CD4-positive, alpha-beta T cell treated with Interleukin-21 for 1 hour (primary cell): ENCODE results near the gene TEX55.
A peak's percentile ranks its signal among the peaks of the same experiment; 100 is the strongest.
"Not testable (repeated sequence)": the region's sequence is repeated elsewhere in the genome, so short reads cannot be mapped to it uniquely, and the experiment has no call there.

ENCODE experiments used
- DNase-seq: peaks from one replicate; pipeline ENCODE4 v3.0.0-alpha.2; 2020

TEX55 gene

DNA sequence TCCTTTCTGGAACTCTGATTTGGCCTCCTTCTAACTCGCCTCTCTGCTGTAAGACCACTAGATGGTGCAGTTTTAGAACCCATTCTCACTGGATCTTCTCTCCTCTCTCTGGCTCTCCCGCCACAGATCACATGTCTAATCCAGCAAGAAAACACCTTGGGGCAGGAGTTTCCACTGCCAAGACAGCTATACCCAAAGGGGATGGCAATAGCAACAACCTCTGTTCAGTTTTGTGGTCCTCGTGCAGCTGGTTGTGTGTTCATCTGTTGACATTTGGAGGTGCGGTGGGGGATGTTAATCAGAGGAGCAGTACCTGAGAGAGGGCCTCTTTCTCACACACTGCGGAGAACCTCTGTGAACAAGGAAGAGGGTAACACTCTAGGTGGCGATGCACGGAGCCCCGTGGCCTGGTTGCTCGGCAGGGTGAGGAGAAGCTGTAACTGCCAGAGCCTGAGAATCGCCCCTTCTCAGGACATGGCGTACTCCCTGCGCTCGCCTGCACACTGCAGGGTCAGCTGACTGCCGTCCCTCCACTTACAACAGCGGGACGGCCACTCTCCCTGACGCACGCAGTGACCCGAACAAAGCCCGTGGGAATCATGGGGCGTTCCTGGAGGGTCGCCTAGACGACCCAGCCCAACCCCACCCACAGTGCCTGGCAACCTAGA lies at the start of gene TEX55:
Gene TEX55 (plus strand): TSS at position 666 of the 668 bp plus-strand sequence. CDS start 25 bp downstream, outside the sequence.
- peak; percentile 23 for DNase-seq

DNA sequence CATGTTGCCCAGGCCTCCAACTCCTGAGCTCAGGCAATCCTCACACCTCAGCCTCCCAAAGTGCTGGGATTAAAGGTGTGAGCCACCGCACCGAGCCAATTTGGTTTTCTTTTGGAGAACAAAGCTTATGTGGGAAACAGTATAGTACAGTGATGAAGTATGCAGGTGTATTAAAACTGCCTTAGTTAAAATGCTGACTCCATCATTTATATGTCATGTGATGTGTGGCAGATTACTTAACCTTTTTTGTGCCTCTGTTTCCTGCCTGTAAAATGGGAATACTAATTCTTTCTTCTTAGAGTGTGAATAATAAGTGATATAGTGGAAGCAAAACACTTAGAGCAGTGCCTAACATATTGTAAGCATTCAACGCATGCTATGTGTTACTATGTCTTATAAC lies 48.0 kb upstream of the TEX55 start:
- DNase-seq: no peak

DNA sequence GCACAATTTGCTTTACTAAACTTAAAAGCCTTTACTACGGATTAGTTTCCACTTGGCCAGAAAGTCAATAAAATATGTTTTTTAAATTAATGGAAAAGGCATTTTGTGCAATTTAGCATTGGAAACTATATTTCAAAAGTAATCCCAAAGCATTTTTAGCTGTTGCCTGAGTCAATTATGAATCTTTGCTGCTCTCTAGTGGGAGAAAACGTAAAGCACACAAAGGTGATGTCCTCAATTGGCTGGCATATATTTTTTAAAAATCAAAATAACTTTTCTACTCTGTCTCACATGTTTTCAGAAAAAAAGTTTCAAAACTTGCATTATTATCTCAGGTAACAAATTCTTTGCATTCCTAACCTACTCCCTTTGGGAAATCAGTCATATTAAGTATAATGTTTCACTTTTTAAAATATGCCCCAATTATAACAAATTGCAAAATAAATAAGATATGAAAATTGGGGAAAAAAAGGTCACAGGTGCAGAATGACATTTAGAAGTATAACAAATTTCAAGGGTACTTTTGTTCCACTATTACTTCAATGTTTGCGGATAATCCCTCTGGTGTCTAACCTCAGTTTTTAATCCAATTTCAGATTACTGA lies 47.2 kb upstream of the TEX55 start:
- DNase-seq: peak; percentile 61

DNA sequence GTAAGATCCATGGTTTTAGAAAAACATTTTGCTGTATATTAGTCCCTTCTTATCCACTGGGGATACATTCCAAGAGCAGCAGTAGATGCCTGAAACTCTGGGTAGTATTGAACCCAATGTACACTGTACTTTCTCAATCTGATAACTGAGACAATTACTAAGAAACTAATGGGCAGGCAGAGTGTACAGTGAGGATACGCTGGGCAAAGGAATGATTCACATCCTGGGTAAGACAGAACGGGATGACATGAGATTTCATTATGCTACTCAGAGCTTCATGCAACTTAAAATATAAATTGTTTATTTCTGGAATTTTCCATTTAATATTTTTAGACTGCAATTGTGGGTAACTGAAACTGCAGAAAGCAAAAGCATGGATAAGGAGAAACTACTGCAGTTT lies 46.2 kb upstream of the TEX55 start:
- no peak for DNase-seq

DNA sequence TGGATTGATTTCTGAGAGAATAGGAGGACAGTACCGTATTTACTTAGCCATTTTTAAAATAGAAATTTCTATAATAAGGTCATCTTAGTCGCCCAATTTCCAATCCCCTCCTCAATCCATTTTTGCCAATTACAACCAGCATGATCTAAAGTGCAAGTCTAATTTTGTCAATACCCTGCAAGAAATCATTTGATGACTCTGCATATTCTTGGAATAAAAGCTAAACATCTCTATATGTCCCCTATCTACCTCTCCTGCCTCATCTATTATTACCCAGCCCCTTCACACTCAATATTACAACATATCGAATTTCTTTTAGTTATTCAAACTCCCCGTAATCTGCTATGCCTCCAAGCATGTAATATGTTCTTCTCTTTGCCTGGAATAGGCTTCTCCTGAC lies 41.9 kb upstream of the TEX55 start:
- DNase-seq: no peak

DNA sequence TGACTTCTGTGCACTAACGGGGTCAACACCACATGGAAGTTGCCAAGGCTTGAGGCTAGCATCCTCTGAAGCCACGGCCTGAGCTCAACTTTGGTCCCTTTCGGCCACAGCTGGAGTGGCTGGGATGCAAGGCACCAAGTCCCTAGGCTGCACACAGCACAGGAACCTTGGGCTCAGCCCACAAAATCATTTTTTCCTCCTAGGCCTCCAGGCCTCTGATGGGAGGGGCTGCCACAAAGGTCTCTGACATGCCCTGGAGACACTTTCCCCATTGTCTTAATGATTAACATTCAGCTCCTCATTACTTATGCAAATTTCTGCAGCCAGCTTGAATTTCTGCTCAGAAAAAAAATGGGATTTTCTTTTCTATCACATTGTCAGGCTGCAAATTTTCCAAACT lies 27.6 kb upstream of the TEX55 start:
- DNase-seq: not testable (repeated sequence)

DNA sequence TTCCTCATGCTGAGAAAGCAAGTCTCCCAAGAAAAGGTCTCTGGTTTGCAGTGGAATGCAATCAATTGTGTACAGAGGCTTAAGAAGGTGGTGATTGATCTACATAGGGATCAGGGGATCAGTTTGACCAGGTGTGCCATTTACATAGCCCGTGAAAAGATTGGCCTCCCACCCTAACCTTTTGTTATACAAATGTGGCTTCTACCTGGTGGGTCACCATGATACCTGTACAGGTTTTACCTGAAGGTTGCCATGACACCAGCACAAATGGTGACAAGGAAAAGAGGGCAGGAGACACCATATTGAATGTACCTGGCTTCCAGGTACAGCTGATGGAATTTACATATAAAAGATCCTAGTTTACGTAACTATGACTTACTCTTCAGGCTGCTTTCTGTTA lies 25.5 kb upstream of the TEX55 start:
- DNase-seq: no peak

DNA sequence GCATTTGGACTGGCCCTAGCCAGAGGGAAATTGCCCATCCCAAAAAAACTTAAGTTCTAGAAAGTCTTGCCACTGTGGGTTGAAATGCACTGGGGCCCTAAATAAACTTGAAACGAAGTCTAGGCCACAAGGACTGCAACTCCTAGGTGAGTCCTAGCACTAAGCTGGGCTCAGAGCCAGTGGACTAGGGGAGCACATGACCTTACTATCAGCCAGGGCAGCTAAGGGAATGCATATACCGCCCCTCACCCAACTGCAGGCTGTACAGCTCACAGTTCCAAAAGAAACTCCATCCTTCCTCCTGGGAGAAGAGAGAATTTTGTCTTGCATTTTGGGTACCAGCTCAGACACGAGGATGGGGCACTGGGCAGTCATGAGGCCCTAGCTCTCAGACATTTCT lies 23.6 kb upstream of the TEX55 start:
- no peak for DNase-seq

DNA sequence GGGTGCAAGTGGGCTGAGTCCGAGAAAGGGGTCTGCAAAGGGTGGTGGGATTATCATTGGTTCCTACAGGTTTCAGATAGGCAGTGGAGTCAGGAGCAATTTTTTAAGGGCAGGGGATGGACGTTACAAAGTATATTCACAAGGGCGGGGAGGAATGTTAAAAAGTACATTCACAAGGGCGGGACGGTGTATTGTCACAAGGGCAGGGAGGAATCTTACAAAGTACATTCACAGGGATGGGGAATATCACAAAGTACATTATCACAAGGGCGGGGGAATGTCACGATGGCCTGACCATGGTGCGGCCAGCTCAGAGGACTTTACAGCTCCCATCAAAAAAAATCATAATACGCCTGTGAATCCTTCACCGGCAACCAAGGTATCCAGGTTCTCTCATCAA lies 20.6 kb upstream of the TEX55 start:
- no peak for DNase-seq

DNA sequence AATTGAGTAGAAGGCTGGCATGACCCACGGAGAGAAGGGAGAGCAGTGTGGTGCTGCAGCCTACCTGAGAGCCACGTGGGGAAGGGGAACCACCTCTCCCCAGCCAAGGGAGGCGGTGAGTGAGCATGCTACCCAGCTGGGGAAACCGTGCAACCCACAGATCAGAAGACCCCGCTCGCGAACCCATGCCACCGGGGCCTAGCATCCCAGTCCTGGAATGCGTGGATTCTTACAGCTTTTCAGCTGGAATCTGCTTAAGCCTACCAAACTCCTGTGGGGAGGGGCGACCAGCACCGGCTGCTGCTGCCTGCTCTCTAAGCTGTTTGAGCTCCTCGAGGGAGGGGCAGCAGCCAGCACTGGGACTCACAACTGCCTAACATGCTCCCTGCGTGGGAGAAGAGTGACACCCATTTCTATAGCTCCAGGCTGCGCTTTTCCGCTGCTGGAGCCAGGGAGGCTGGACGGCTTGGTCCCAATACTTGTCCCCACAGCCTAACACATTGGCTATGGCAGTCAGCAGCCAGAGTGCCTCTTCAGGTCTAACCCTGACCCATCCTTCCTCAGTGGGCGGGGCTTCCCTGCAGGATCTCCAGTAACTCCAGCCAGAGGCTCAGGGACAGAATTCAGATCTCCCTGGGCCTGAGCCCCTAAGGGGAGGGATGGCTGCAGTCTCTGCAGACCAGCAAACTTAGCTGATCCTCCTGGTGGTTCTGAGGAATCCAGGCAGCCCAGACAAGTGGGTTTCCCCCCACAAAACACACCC lies 20.0 kb upstream of the TEX55 start:
- no peak for DNase-seq

DNA sequence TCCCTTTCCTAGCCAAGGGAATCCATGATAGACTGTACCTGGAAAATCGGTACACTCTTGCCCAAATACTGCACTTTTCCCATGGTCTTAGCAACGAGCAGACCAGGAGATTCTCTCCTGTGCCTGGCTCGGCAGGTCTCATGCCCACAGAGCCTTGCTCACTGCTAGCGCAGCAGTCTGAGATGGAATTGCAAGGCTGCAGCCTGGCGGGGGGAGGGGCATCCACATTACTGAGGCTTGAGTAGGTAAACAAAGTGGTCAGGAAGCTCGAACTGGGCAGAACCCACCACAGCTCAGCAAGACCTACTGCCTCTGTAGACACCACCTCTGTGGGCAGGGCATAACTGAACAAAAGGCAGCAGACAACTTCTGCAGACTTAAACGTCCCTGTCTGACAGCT lies 15.7 kb upstream of the TEX55 start:
- not testable (repeated sequence) for DNase-seq

DNA sequence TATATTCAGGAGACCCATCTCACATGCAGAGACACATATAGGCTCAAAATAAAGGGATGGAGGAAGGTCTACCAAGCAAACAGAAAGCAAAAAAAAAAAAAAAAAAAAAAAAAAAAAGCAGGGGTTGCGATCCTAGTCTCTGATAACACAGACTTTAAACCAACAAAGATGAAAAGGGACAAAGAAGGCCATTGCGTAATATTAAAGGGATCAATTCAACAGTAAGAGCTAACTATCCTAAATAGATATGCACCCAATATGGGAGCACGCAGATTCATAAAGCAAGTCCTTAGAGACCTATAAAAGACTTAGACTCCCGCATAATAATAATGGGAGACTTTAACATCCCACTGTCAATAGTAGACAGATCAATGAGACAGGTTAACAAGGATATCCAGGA lies 13.7 kb upstream of the TEX55 start:
- DNase-seq: not testable (repeated sequence)

DNA sequence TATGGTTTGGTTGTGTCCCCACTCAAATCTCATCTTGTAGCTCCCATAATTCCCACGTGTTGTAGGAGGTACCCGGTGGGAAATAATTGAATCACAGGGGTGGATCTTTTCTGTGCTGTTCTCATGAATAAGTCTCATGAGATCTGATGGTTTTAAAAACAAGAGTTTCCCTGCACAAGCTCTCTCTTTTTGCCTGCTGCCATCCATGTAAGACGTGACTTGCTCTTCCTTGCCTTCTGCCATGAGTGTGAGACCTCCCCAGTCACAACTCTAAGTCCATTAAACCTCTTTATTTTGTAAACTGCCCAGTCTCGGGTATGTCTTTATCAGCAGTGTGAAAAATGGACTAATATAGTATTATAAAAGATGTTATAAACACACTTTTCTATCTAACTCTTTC lies 6.6 kb upstream of the TEX55 start:
- DNase-seq: not testable (repeated sequence)

DNA sequence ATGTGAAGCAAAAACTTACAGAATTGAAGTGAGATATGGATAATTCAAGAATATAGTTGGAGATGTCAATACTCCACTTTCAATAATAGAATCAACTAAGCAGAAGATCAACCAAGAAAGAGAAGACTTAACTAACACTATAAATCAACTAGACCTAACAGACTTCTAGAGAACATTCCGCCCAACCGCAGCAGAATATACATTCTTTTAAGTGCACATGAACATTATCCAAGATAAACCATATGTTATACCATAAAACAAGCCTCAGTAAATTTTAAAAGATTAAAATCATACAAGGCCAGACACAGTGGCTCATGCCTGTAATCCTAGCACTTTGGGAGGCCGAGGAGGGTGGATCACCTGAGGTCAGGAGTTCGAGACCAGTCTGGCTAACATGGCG lies 5.5 kb upstream of the TEX55 start:
- no peak for DNase-seq

DNA sequence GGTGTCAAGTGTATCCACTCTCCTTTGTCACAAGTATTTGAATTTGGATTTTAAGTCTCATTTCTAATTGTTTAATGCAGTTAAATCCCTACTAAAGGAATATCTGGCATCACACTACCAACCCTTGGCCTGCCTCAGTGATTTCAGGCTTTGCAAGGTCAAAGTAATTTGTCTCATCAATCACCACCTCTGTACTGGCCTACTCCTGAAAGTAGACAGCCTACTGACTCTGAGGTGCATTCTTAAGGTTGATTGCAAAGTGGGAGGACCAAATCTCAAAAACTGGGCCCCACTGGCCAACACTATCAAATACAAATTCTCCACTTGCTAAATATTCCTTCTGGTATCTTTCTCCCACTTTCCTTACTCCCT lies 851 bp upstream of the TEX55 start:
- no peak for DNase-seq

DNA sequence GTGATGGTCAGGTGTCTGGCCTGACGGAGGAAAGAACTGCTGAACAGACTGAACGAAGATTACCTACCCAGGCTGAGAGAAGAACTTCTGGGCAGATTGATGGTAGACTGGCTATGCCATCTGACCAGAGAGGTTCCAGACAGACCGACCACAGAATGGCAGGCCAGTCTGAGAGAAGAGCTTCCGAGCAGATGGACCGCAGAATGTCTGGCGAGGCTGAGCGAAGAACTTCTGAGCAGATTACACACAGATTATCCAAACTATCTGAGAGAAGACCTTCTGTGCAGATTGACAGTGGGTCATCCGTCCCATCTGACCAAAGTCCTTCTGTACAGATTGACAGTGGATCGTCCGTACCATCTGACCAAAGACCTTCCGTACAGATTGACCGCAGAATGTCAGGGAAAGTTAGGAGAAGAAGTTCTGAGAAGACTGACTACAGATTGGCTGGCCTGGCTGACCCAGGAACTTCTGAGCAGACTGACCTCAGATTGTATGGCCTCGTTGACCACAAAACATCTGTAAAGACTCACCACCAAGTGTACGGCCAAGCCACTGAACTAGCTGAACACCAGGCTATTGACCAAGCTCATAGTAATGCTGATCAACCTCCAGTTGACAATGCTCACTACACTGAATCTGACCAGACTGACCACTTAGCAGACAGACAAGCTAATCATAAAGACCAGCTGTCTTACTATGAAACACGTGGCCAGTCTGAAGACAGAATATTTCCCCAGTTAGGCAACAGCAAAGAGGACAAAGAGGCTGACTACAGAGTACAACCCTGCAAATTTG lies 812 bp downstream of the TEX55 start:
- DNase-seq: no peak

DNA sequence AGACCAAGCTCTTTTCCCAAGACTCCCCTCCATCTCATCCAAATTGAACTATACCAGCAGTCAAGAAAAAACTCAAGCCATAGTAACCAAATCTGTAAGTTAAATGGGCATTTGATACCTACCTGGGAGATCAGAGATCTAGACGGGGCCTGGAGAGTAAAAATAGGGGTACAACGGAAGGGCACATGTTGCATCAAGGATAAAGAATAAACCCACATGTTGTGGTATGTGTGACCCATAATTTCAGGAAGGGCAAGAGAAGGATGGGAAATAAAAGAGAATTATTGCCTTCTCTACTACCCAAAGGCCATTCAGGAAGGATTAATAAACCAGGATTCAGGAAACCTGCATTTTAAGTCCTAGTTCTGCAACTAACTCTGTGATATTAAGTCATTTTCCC lies 1.5 kb downstream of the TEX55 start:
- DNase-seq: no peak

DNA sequence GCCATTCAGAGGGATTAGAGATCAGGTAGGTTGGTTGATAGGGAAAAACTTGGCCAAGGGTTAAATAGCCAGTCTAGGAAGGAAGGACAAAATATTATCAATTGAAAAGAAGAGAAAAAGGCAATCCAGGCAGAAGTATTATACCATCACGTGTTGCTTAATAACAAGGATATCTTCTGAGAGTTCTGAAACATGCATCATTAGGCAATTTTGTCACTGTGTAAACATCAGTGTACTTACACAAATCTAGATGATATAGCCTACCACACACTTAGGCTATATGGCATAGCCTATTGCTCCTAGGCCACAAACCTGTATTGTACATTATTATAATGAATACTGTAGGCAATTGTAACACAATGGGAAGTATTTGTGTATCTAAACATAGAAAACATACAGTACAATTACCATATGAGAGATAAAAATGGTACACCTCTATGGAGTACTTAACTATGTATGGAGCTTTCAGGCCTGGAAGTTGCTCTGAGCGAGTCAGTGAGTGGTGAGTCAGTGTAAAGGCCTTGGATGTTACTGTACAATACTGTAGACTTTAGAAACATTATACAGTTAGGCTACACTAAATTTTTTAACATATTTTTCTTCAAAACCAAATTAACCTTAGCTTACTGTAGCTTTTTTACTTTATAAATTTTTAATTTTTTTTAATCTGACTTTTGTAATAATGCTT lies 2.7 kb downstream of the TEX55 start:
- DNase-seq: no peak

DNA sequence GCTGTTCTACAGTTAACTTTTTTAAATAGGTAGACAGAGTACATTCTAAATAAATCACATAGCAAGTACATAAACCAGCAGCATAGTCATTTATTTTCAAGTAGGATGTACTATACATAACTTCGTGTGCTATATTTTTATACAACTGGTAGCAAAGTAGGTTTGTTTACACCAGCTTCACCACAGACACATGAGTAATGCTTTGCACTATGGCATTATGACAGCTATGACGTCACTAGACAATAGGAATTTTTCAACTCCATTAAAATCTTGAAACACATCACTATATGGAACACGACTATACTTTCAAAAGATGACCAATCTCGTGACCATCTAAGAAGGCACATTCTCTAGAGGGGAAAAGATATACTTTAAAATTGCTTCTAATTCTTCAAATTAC lies 3.5 kb downstream of the TEX55 start:
- no peak for DNase-seq

DNA sequence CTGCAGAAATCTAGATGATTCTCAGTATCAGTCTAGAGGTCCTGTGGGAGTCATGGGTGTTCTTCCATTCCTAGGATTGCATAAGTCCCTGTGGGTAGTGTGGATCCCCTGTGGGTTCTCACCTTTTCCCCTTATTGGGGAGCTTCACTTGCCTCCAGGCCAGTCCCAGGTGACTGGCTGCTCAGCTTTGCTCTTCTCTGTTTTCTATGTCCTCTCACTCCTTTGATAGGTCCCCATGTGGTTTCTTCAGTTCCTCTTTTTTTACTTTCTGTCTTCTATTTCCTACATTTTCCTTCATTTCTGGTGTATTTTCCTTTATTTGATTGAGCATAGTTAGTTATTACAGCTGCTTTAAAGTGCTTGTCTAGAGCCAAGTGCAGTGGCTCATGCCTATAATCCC lies 10.9 kb downstream of the TEX55 start:
- no peak for DNase-seq

DNA sequence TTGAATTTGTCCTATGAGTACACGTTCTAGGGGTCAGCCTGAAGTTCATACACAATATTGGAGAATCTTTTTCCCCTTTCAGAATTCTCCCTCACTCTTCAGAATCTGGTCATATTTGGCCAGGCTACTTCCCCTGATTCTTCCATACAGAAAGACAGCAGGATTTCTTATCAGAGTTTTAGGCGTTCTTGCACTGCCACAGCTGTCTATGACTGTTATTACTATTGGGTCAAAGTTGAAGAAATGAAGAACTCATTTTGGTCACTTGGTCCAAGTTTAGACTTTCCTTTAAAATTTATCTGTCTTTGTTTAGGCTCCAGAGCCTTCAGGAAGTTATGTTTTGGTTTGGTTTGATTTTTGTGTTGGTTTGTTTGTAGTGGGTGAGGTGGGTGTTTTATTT lies 12.0 kb downstream of the TEX55 start:
- no peak for DNase-seq

DNA sequence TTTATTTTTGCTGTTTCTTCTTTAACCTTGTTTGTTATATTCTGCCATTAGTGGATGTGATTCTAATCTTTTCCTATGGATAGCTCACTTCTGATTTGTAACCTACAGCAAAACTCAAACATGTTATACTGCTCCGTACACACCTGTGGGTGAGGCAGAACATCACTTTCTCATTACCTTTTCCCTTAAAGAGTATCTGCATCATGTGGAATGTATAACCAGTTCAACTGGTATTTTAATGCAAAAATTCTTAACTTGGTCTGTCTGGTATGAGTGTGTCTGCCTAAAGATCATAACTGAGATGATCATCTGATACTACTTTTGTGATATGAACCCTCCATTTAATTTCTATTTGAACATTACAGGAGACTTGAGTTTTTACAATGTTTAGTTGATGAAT lies 14.4 kb downstream of the TEX55 start:
- DNase-seq: no peak

DNA sequence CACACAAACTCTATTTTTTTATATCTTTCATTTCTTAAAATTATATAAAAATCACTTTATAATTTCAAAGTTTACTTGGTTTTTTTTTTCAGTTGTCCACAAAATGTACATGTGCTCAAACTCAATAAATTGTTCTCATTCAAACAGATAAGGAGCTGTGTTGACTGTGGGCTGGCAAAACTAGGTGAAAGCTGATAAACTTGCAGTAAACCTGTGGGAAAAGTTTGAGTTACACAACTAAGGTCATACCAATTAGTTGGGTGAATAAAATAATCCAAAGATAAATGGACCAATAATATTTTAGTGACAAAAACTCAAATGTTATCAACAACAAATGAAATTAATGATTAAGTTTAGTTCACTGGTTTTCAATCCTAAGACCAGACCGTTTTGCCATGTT lies 14.8 kb downstream of the TEX55 start:
- DNase-seq: no peak
